Lung (tissue), 12 donors: ENCODE measurements around the gene COL6A3. TPM values are rescaled to one million over a fixed set of nuclear protein-coding genes. Genes with fewer than 3 reads are reported as not detected.

Experiments
- ATAC-seq: fragments of 200-7000 bp; cut with Tn5 transposase; one replicate; pipeline ENCODE4 v1.9.1; 2020; ENCODE audit warnings: moderate number of reproducible peaks; ENCODE audit not compliant: insufficient read depth, low FRiP score
- DNase-seq, 3 donors: peaks; one replicate each; pipeline ENCODE4 v3.0.0-alpha.2; 2013 to 2017
- H3K27ac ChIP-seq, 2 donors: one replicate each; pipeline ENCODE4 v1.5.1; 2013; ENCODE audit warnings: mild to moderate bottlenecking in 2 of 2, moderate library complexity in 2 of 2, control low read depth in 1 of 2, inconsistent platforms in 1 of 2, low read depth in 1 of 2, low read length in 1 of 2
- H3K27me3 ChIP-seq, 3 donors: one replicate each; pipeline ENCODE4 v1.5.1; 2013; ENCODE audit warnings: low read length in 2 of 3; ENCODE audit not compliant: control insufficient read depth in 3 of 3, insufficient read depth in 3 of 3
- H3K36me3 ChIP-seq, 4 donors: one replicate each; pipeline ENCODE4 v1.5.1; 2013; ENCODE audit warnings: low read length in 4 of 4, mild to moderate bottlenecking in 1 of 4, moderate library complexity in 1 of 4; ENCODE audit not compliant: control insufficient read depth in 4 of 4, insufficient read depth in 4 of 4
- H3K4me1 ChIP-seq, 5 donors: one replicate each; pipeline ENCODE4 v1.5.1; 2013; ENCODE audit warnings: low read length in 5 of 5, mild to moderate bottlenecking in 2 of 5, moderate library complexity in 1 of 5; ENCODE audit not compliant: control insufficient read depth in 5 of 5, insufficient read depth in 5 of 5
- H3K4me3 ChIP-seq: one replicate; pipeline ENCODE4 v1.5.1; 2013; ENCODE audit warnings: mild to moderate bottlenecking, control low read depth, moderate library complexity
- H3K9ac ChIP-seq, 2 donors: one replicate each; pipeline ENCODE4 v1.5.1; 2013; ENCODE audit warnings: low read length in 2 of 2, control low read depth in 1 of 2; ENCODE audit not compliant: insufficient read depth in 1 of 2
- H3K9me3 ChIP-seq, 4 donors: one replicate each; pipeline ENCODE4 v1.5.1; 2013; ENCODE audit warnings: low read length in 3 of 4, mild to moderate bottlenecking in 1 of 4, moderate library complexity in 1 of 4; ENCODE audit not compliant: control insufficient read depth in 4 of 4, insufficient read depth in 3 of 4
- WGBS, 2 donors: extraction: QIAGEN DNeasy Blood & Tissue Kit; methylation state at CpG; one replicate each; pipeline ENCODE4 v1.1.7; 2013; 5-methylcytosine and 5-hydroxymethylcytosine counted together
- polyA plus RNA-seq, 2 donors: library from polyadenylated mRNA; stranded (reverse); fragments of 200-250 nt; gene quantifications; one replicate each; pipeline ENCODE4 v1.2.1, GENCODE V29; 2013
- total RNA-seq, 2 donors: library from RNA; depleted of rRNA in 1 of 2; stranded (reverse); fragments of >200 nt in 1 of 2; gene quantifications; one replicate each; pipeline ENCODE4 v1.2.1, GENCODE V29; 2014 to 2021
- TF ChIP-seq, protein P1 (sequence below): IDR thresholded peaks from 2 replicates; pipeline ENCODE4 v1.5.1; 2012; ENCODE audit warnings: mild to moderate bottlenecking; ENCODE audit errors: control extremely low read depth, extremely low read depth
- donor health status: control.
- donor health status: control.
- donor health status: Bipolar disorder and iron deficiency.
- donor health status: healthy.
- donor health status: DM: yes; HTN: yes; CAD: no.

The COL6A3 gene
- total and polyA plus RNA-seq, 4 donors: 36.4 to 548 (median 277) TPM

DNA sequence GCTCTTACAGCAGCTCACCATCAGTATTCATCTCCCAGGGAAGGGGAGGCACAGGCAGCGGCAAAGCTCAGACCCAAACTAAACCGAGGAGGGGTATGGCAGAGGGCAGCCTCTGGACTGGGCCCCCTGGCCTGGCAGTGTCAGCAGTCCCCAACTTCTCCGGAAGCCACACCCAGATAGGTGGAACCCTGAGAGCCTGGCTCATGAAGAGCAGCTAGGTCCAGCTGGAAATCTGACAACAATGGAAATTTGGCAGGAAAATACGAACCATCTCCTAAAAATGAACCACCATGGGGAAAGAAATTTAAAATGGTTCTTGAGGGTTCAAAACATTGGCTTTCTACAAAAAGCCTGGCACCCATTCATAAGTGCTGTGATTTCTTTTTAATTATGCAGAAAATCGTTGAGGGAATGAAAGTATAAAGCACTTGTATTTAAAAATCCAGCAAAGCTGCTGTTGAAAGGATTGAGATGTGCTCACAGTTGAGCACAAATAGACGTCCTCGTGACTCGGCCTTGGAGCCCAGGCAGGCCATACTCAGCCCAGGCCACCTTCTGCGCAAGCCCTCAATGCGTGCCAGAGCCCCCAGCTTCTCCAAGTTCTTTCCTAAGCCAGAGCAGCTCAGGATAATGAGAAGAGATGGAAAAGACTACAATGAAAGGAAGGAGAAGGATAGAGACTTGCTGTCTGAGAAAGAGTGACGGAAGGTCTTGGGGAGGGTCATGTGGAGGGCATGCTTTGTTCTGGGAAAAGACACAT, 93.0 kb downstream of the COL6A3 start:
- peaks cover 2 to 56% (median 8%) of the 10 kb centered on the region in 5 donors for H3K4me1 ChIP-seq
- H3K27ac ChIP-seq: peak overlapping the region in 1 of 2 donors; percentile 48
- DNase-seq (peak in 2 of 3 donors; percentile 62 to 64), ATAC-seq (no peak)
- WGBS, 2 donors: 80 to 90% methylated on average over 11 of the region's 11 CpGs
- H3K9me3 ChIP-seq: no peaks in the 10 kb centered on the region
- TF ChIP-seq, protein P1, sequence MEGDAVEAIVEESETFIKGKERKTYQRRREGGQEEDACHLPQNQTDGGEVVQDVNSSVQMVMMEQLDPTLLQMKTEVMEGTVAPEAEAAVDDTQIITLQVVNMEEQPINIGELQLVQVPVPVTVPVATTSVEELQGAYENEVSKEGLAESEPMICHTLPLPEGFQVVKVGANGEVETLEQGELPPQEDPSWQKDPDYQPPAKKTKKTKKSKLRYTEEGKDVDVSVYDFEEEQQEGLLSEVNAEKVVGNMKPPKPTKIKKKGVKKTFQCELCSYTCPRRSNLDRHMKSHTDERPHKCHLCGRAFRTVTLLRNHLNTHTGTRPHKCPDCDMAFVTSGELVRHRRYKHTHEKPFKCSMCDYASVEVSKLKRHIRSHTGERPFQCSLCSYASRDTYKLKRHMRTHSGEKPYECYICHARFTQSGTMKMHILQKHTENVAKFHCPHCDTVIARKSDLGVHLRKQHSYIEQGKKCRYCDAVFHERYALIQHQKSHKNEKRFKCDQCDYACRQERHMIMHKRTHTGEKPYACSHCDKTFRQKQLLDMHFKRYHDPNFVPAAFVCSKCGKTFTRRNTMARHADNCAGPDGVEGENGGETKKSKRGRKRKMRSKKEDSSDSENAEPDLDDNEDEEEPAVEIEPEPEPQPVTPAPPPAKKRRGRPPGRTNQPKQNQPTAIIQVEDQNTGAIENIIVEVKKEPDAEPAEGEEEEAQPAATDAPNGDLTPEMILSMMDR: no peak
- H3K9ac ChIP-seq: peak overlapping the region in 1 of 2 donors; percentile 28
- peaks cover 0 to 44% (median 16%) of the 10 kb centered on the region in 4 donors for H3K36me3 ChIP-seq
- no peak overlapping the region for H3K4me3 ChIP-seq
- no peaks in the 10 kb centered on the region for H3K27me3 ChIP-seq

DNA sequence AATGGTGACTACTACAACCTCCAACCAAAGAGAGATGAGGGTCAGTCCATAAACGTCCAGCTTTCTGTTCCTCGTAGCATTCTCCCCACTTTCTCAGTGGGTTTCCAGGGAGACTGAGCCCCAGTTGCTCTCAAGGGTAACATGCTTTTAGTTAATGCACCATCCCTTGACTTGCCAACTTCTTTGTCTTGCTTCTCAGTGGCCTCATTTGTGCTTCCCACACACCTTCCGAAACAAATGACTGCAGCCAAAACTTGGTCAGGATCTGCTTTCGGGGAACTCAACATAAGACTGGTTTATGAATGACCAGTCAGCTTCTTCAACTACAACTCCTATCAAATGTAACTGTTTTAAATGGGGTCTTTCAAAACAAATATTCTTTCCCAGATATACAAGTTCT, 94.1 kb downstream of the COL6A3 start:
- Histone ChIP-seq H3K4me1 (peaks cover 4 to 56% (median 10%) of the 10 kb centered on the region in 5 donors), H3K9ac (no peak overlapping the region), H3K4me3 (no peak overlapping the region), H3K36me3 (peaks cover 0 to 34% (median 15%) of the 10 kb centered on the region in 4 donors), H3K27me3 (no peaks in the 10 kb centered on the region), H3K9me3 (no peaks in the 10 kb centered on the region), H3K27ac (no peak overlapping the region)
- DNase-seq: no peak
- 90 to 96% methylated on average over 4 of the region's 4 CpGs for WGBS, 2 donors
- ATAC-seq: no peak
- TF ChIP-seq, protein P1: no peak

GRCh38 chr2:237319086-237319820, 94.7 kb downstream of the COL6A3 start:
- Histone ChIP-seq H3K4me1 (peaks cover 4 to 56% (median 14%) of the 10 kb centered on the region in 5 donors), H3K9me3 (no peaks in the 10 kb centered on the region), H3K36me3 (peaks cover 0 to 28% (median 12%) of the 10 kb centered on the region in 4 donors), H3K27me3 (no peaks in the 10 kb centered on the region), H3K4me3 (no peak overlapping the region), H3K27ac (no peak overlapping the region), H3K9ac (no peak overlapping the region)
- TF ChIP-seq, protein P1: no peak
- DNase-seq (no peak), ATAC-seq (no peak)
- 87 to 92% methylated on average over 15 of the region's 15 CpGs for WGBS, 2 donors
